Measurements from ENCODE around the gene KRT84.

- TF ChIP-seq, protein P1, sequence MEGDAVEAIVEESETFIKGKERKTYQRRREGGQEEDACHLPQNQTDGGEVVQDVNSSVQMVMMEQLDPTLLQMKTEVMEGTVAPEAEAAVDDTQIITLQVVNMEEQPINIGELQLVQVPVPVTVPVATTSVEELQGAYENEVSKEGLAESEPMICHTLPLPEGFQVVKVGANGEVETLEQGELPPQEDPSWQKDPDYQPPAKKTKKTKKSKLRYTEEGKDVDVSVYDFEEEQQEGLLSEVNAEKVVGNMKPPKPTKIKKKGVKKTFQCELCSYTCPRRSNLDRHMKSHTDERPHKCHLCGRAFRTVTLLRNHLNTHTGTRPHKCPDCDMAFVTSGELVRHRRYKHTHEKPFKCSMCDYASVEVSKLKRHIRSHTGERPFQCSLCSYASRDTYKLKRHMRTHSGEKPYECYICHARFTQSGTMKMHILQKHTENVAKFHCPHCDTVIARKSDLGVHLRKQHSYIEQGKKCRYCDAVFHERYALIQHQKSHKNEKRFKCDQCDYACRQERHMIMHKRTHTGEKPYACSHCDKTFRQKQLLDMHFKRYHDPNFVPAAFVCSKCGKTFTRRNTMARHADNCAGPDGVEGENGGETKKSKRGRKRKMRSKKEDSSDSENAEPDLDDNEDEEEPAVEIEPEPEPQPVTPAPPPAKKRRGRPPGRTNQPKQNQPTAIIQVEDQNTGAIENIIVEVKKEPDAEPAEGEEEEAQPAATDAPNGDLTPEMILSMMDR (tag by site-specific recombination; IDR thresholded peaks at IDR 0.05), result no peak
- TF ChIP-seq SP3 (tag by site-specific recombination; IDR thresholded peaks at IDR 0.05) (no peak), ZBTB1 (tag by site-specific recombination; IDR thresholded peaks at IDR 0.05) (no peak), ZBTB8A (tag by site-specific recombination; IDR thresholded peaks at IDR 0.05) (no peak), TCF7L2 (IDR thresholded peaks at IDR 0.05; ENCODE audit: borderline replicate concordance, low read depth, low read length) (no peak)
Observed at GRCh38 chr12:52347551-52348510, 37.6 kb downstream of the KRT84 start.

Data from HEK293 (cell line).